GM10266 (cell line): ENCODE measurements around the gene RCAN1.

Source experiments
- DNase-seq: peaks from one replicate; pipeline ENCODE4 v3.0.0; 2012; ENCODE audit errors: extremely low spot score
- CTCF ChIP-seq: IDR thresholded peaks from 2 replicates; pipeline ENCODE4 v1.5.1; 2012; ENCODE audit warnings: mild to moderate bottlenecking, low read depth; ENCODE audit not compliant: control insufficient read depth, insufficient read depth; ENCODE audit errors: missing control alignments

The RCAN1 gene

GRCh38 chr21:34647555-34647954 lies 32.6 kb upstream of the RCAN1 start:
- no peak for DNase-seq
- no peak for TF ChIP-seq CTCF

- no peak for TF ChIP-seq CTCF
- no peak for DNase-seq
Observed at GRCh38 chr21:34644825-34645224, 29.9 kb upstream of the RCAN1 start.

DNA sequence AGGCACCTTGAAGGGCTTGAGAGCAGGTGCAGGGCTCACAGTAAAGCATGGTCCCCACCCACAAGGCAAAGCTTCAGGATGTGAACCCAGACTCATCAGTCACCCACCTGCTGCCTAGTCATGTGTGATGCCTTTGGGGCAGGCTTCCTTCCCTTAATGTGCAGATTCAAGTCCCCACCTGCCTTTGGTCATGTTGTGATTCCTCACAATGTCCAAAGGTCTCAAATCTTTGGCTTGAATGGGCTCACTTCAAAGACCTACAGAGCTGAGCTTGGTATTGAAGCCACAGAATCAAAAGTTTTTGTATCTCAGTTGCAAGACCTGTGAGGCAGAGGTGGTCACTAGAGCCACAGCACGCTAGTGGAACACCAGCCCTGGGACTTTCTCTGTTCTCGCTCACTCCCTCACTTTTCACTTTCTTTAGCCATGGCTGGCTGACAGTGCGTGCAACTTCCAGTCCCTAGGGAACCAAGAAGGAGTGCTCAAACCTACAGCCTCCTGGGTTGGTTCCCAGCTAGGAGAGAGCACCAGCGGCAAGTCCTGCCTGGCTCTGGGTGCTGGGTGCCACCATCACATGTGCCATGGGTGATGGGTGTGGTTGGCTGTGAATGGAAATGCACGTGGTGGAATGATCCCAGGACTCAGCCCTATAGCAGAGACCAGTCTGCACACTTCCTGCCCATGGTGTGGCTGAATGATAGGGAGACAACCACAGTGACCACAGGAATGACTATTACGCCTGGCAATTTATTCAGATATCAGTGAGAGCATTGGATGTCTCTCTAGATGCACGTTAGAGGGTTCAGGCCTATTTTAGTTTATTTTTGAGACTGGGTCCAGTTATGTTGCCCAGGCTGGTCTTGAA lies 27.5 kb upstream of the RCAN1 start:
- DNase-seq = peak; percentile 38
- TF ChIP-seq CTCF = no peak

DNA sequence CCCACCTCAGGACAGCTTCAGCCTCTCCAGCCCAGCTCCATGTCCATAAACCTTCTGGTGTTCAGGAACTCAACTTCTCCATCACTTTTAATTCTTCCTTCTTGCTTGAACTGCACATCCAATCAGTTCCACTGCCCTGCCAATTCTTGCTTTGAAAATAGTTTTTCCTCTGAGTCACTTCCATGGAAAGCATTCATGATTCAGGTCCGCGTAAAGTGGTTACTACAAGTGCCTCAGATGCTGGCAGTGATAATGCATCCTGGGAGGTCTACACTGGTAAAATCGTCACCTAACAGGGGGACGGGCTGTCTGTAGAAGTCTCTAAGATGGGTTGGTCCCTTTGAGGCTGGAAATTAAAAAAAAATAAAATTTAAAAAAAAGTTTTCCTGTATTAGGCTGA lies 25.9 kb upstream of the RCAN1 start:
- no peak for DNase-seq
- no peak for TF ChIP-seq CTCF

- no peak for TF ChIP-seq CTCF
- DNase-seq = peak; percentile 48
Observed at GRCh38 chr21:34639882-34640788, 25.2 kb upstream of the RCAN1 start.

DNA sequence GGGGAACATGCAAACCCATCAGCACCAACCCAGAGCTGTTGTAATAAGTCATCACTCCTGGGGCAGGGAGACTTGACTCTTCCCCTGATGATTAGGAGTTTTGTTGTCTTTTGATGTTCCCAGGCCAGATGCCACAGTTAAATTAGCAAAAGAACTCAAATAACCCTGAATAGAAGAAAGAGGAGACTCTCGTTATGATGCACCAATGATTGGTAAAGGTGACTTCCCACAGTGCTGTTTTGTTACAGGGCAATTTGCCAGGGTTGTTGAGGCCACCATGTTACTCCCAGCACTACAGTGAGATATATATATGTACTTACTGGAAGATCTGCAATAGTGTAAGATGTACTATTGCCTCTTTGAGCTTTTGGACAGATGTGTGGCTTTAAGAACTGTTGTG lies 24.3 kb upstream of the RCAN1 start:
- no peak for TF ChIP-seq CTCF
- no peak for DNase-seq
